PC-9 (cell line): ENCODE results near the gene SPRR2F. TPM values are rescaled to one million over a fixed set of nuclear protein-coding genes. Genes with fewer than 3 reads are reported as not detected.
A peak's percentile ranks its signal among the peaks of the same experiment; 100 is the strongest.

Source experiments
- BruUV-seq: library from RNA; stranded (reverse); fragments of 400-500 nt; replicated peaks from 2 replicates; lab custom pipeline; 2021; lab: Mats Ljungman, UMichigan
- CTCF ChIA-PET: fragments of 300-600 bp; sonication (Branson Sonifier 250); formaldehyde crosslinking; loops from one replicate; lab custom pipeline; 2022; ENCODE audit warnings: antibody characterized with exemption; lab: Charles Lee
- POLR2A ChIA-PET: fragments of 300-600 bp; sonication (Branson Sonifier 250); formaldehyde crosslinking; loops from one replicate; lab custom pipeline; 2022; ENCODE audit warnings: antibody characterized with exemption; ENCODE audit not compliant: unreplicated experiment; lab: Charles Lee
- DNase-seq, 2 experiments: peaks; one replicate each; pipeline versions ENCODE4 v3.0.0 to v3.0.0-alpha.2; 2015 to 2022; ENCODE audit warnings: mixed read lengths in 1 of 2
- H2AFZ ChIP-seq: fragments of 200-600 bp; sonication (generic); 2 replicates; pipeline ENCODE4 v1.8.1; 2017; ENCODE audit warnings: antibody characterized with exemption
- H3F3A ChIP-seq: fragments of 200-600 bp; sonication (generic); 2 replicates; pipeline ENCODE4 v1.8.1; 2017; ENCODE audit warnings: antibody characterized with exemption, mild to moderate bottlenecking, low read depth; ENCODE audit not compliant: insufficient read depth
- H3K27ac ChIP-seq: fragments of 200-600 bp; sonication (generic); 2 replicates; pipeline ENCODE4 v1.6.1; 2016; ENCODE audit warnings: mixed run types
- H3K27me3 ChIP-seq: fragments of 200-600 bp; sonication (generic); 2 replicates; pipeline ENCODE4 v1.6.1; 2016; ENCODE audit warnings: low read depth, mixed run types; ENCODE audit not compliant: insufficient read depth
- H3K36me3 ChIP-seq: fragments of 200-600 bp; sonication (generic); 2 replicates; pipeline ENCODE4 v1.6.1; 2016; ENCODE audit warnings: low read depth, mixed run types
- H3K4me1 ChIP-seq: fragments of 200-600 bp; sonication (generic); replicated peaks from 2 replicates; pipeline ENCODE4 v1.6.1; 2016; ENCODE audit warnings: mixed run types; ENCODE audit not compliant: insufficient read depth
- H3K4me2 ChIP-seq: fragments of 200-600 bp; sonication (generic); 2 replicates; pipeline ENCODE4 v1.6.1; 2017; ENCODE audit warnings: mixed run types
- H3K4me3 ChIP-seq: fragments of 200-600 bp; sonication (generic); 2 replicates; pipeline ENCODE4 v1.6.1; 2016; ENCODE audit warnings: mixed run types
- H3K79me2 ChIP-seq: fragments of 200-600 bp; sonication (generic); 2 replicates; pipeline ENCODE4 v1.6.1; 2017; ENCODE audit warnings: low read depth, mixed run types
- H3K9me2 ChIP-seq: fragments of 200-600 bp; sonication (generic); 2 replicates; pipeline ENCODE4 v1.8.1; 2017; ENCODE audit warnings: mild to moderate bottlenecking; ENCODE audit not compliant: insufficient read depth
- H3K9me3 ChIP-seq: fragments of 200-600 bp; sonication (generic); 2 replicates; pipeline ENCODE4 v1.8.1; 2016; ENCODE audit warnings: low read depth; ENCODE audit not compliant: insufficient read depth
- H4K20me1 ChIP-seq: fragments of 200-600 bp; sonication (generic); 2 replicates; pipeline ENCODE4 v1.8.1; 2017; ENCODE audit not compliant: insufficient read depth
- CTCF ChIP-seq: fragments of 200-600 bp; sonication (generic); conservative IDR thresholded peaks from 2 replicates; pipeline ENCODE4 v1.6.1; 2017; ENCODE audit warnings: mixed run types, antibody characterized with exemption, mild to moderate bottlenecking, moderate library complexity
- EZH2 ChIP-seq: fragments of 200-600 bp; sonication (generic); IDR thresholded peaks from 2 replicates; pipeline ENCODE4 v1.8.0; 2017; ENCODE audit warnings: antibody characterized with exemption, low read depth
- intact Hi-C: fragments of 100-400 bp; cut with micrococcal nuclease; formaldehyde crosslinking; loops from one replicate; pipeline ENCODE4 v1.10.0; 2022; ENCODE audit not compliant: unreplicated experiment
- total RNA-seq: library from RNA; stranded (reverse); gene quantifications from 2 replicates; pipeline ENCODE4 v1.2.3, GENCODE V29; 2021

Gene SPRR2F
- total RNA-seq, 1 experiment from 2014 or later = not detected

GRCh38 chr1:153100245-153100644 is 13.1 kb downstream of the SPRR2F start:
- no peaks in the 10 kb centered on the region for H4K20me1 ChIP-seq
- H3K9me3 ChIP-seq = peaks cover 4% of the 10 kb centered on the region
- no peak for TF ChIP-seq EZH2
- TF ChIP-seq CTCF = no peak
- ChIA-PET POLR2A (no interaction called here), CTCF (no interaction called here)
- BruUV-seq = no TSS peak
- peaks cover 7% of the 10 kb centered on the region; the same call in 1 of the 2 replicates for H3K4me1 ChIP-seq
- H3K27me3 ChIP-seq = no peaks in the 10 kb centered on the region
- H3K79me2 ChIP-seq = no peaks in the 10 kb centered on the region
- H3K27ac ChIP-seq = peak overlapping the region; percentile 71
- no peak overlapping the region for H3K4me2 ChIP-seq
- H3K36me3 ChIP-seq = no peaks in the 10 kb centered on the region
- no peak overlapping the region for H3K4me3 ChIP-seq
- no peaks in the 10 kb centered on the region for H3K9me2 ChIP-seq
- DNase-seq = peak; percentile 40 to 76
- H3F3A ChIP-seq = peaks cover 12% of the 10 kb centered on the region
- intact Hi-C loops = no loop called here
- no peak overlapping the region for H2AFZ ChIP-seq

- H3K79me2 ChIP-seq = no peaks in the 10 kb centered on the region
- ChIA-PET POLR2A (no interaction called here), CTCF (no interaction called here)
- H3K4me3 ChIP-seq = no peak overlapping the region
- TF ChIP-seq EZH2 = no peak
- no peak for TF ChIP-seq CTCF
- H3K27ac ChIP-seq = peak overlapping the region; percentile 71
- peaks cover 4% of the 10 kb centered on the region for H3K9me3 ChIP-seq
- H3K4me2 ChIP-seq = no peak overlapping the region
- H3F3A ChIP-seq = peaks cover 12% of the 10 kb centered on the region
- H2AFZ ChIP-seq = no peak overlapping the region
- DNase-seq = no peak
- intact Hi-C loops = no loop called here
- no peaks in the 10 kb centered on the region for H3K27me3 ChIP-seq
- H3K4me1 ChIP-seq = peaks cover 7% of the 10 kb centered on the region; the same call in 1 of the 2 replicates
- H4K20me1 ChIP-seq = no peaks in the 10 kb centered on the region
- no peaks in the 10 kb centered on the region for H3K36me3 ChIP-seq
- BruUV-seq = no TSS peak
- H3K9me2 ChIP-seq = no peaks in the 10 kb centered on the region
Measured at GRCh38 chr1:153099461-153100045, 13.8 kb downstream of the SPRR2F start.

GRCh38 chr1:153095764-153096163 is 17.6 kb downstream of the SPRR2F start:
- POLR2A ChIA-PET = no interaction called here
- intact Hi-C loops = no loop called here
- peaks cover 7% of the 10 kb centered on the region; the same call in 1 of the 2 replicates for H3K4me1 ChIP-seq

More at GRCh38 chr1:153095764-153096163, 17.6 kb downstream of the SPRR2F start:
- no peaks in the 10 kb centered on the region for H4K20me1 ChIP-seq
- no peak for DNase-seq
- H3K27me3 ChIP-seq = no peaks in the 10 kb centered on the region
- H3K4me2 ChIP-seq = no peak overlapping the region
- no TSS peak for BruUV-seq
- no peak overlapping the region for H3K4me3 ChIP-seq
- H3F3A ChIP-seq = peaks cover 10% of the 10 kb centered on the region
- H3K79me2 ChIP-seq = no peaks in the 10 kb centered on the region
- H3K9me3 ChIP-seq = peaks cover 2% of the 10 kb centered on the region; the same call in 1 of the 2 replicates
- H2AFZ ChIP-seq = no peak overlapping the region
- H3K36me3 ChIP-seq = no peaks in the 10 kb centered on the region
- TF ChIP-seq CTCF (no peak), EZH2 (no peak)
- H3K27ac ChIP-seq = no peak overlapping the region
- CTCF ChIA-PET = no interaction called here
- no peaks in the 10 kb centered on the region for H3K9me2 ChIP-seq
